Cardiac fibroblast (primary cell): ENCODE measurements around the gene MAP2.

Source experiments
- DNase-seq, 2 donors: peaks; one replicate each; pipeline versions ENCODE4 v3.0.0 to v3.0.0-alpha.2; 2010; ENCODE audit warnings: low read depth in 2 of 2
- H3K4me3 ChIP-seq, 2 donors: replicated peaks in 1 of 2; 1 replicate in 1 of 2; 2 replicates in 1 of 2; pipeline ENCODE4 v1.5.1; 2011; ENCODE audit warnings: low read depth in 2 of 2, low read length in 2 of 2, mild to moderate bottlenecking in 2 of 2, moderate library complexity in 1 of 2
- CTCF ChIP-seq: IDR thresholded peaks from one replicate; pipeline ENCODE4 v1.5.1; 2011; ENCODE audit warnings: low read depth, mild to moderate bottlenecking, low read length, inconsistent platforms

MAP2 gene

GRCh38 chr2:209495855-209496585 lies 72.2 kb downstream of the MAP2 start:
- TF ChIP-seq CTCF, result no peak
- no peak overlapping the region for H3K4me3 ChIP-seq
- peak; percentile 98 to 99 for DNase-seq

DNA sequence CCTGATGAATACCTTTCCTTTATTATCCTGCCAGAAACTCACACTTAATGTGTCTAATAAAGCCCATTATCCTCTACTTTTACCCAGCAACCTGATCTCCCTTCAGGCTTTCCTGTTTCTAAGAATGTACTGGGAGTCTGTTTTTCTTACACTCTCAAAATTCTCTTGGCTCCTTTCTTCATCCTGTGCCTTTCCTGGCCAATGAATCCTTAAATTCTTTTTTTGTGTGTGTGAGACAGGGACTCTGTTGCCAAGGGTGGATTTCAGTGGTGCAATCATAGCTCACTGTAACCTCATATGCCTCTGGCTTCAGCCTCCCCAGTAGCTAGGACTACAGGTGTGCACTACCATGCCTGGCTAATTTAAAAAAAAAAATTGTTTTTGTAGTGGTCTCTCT lies 72.7 kb downstream of the MAP2 start:
- no peak overlapping the region for H3K4me3 ChIP-seq
- peak; percentile 80 to 93 for DNase-seq
- no peak for TF ChIP-seq CTCF

DNA sequence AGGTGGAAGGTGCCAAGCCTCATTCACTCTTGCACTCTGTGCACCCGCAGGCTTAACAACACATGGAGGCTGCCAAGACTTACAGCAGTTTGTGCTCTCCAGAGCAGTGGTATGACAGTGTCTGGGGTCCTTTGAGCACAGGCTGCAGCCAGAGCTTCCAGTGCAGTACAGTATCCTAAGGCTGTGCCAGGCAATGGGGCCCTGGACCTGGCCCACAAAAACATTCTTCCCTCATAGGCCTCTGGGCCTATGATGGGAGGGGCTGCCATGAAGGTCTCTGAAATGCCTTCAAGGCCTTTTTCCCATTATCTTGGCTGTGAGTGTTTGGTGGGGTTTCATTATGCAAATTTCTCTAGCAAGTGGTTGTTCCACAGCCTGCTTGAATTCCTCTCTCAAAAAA lies 74.8 kb downstream of the MAP2 start:
- TF ChIP-seq CTCF, result no peak
- no peak overlapping the region for H3K4me3 ChIP-seq
- no peak for DNase-seq

DNA sequence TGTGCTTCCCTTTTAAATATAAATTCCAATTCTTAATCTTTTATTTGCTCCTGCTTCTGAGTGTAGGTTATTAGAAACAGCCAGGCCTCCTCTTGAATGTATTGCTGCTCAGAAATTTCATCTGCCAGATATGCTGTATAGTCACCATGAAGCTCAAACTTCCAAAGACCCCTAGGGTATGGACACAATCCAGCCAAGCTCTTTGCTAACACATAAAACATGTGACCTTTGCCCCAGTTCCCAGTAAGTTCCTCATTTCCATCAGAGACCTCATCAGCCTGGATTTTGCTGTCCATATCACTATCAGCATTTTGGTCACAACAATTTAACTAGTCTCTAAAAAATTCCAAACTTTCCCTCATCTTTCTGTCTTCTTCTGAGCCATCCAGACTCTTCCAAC lies 75.2 kb downstream of the MAP2 start:
- peak; percentile 14 to 54 for DNase-seq
- TF ChIP-seq CTCF, result no peak
- H3K4me3 ChIP-seq, result no peak overlapping the region

DNA sequence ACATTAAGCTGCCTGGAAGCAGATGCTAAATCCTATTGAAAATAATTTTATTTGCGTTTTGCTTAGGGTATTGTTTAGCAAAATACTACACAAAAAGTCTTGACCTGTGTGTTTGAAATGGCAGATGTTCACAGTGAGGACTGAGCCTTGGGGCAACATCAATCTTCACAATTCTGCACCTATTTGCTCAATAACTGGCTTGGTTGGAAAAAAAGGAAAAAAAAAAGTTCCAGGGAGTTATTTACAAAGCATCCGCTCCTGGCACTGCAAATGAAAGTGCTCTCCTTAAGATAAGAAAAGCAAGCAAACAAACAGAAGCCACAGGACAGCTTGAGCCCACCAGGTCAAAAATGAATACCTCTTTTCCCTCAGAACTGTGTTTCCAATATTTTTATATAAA lies 77.7 kb downstream of the MAP2 start:
- TF ChIP-seq CTCF, result no peak
- H3K4me3 ChIP-seq, result no peak overlapping the region
- no peak for DNase-seq

DNA sequence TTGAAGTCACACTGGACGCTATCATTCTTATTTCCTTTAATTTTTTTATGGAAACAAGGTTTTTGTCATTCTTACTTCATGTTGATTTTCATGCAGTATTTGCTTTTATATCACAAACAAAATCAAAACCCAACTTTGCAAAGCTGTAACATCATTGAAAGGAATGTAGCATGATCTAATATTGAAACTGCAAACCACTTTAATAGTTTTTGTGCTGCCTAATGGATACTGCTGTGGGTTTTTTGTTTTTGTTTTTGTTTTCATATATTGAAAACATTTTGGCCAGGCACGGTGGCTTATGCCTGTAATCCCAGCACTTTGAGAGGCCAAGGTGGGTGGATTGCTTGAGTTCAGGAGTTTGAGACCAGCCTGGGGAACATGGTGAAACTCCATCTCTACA lies 81.6 kb downstream of the MAP2 start:
- DNase-seq, result no peak
- TF ChIP-seq CTCF, result no peak
- H3K4me3 ChIP-seq, result no peak overlapping the region

- no peak for DNase-seq
- no peak for TF ChIP-seq CTCF
- H3K4me3 ChIP-seq, result no peak overlapping the region
Measured at GRCh38 chr2:209508255-209508654, 84.4 kb downstream of the MAP2 start.
